HTERT RPE-1 (cell line): ENCODE data around the gene MYCN.
"Not testable (repeated sequence)": the region's sequence is repeated elsewhere in the genome, so short reads cannot be mapped to it uniquely, and the experiment has no call there.

Experiments used
- in situ Hi-C: fragments of 300-500 bp; cut with MboI; formaldehyde crosslinking; loops from 4 replicates; pipeline ENCODE4 v1.14.3; 2020; ENCODE audit warnings: low sequenced_read_pairs

Gene MYCN

DNA sequence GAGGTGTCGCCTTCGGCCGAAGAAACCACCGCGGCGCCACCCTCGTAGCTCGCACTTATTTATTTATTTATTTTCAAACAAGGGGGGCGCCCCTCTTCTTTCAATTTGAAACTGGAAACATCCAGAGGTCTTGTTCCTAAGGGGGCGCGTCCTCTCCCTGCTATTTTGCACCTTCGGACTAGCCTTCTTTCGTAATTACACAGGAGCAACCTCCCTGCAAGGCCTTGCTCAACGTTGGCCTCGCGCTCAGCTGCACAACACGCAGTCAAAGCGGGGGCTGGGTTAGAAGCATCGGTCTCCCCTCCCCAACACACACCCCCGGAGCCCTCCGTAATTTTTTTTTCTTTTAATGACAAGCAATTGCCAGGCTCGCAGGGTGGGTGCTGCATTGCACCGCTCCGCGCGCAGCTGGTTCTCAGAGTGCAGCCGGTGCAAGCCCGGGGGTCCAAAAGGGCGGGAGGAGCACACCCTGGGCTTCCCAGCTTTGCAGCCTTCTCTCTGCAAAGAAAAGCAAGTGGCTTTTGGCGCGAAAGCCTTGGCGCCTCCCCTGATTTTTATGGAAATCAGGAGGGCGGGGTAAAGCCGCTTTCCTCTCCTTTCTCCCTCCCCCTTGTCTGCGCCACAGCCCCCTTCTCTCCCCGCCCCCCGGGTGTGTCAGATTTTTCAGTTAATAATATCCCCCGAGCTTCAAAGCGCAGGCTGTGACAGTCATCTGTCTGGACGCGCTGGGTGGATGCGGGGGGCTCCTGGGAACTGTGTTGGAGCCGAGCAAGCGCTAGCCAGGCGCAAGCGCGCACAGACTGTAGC is at the start of gene MYCN:
Gene MYCN (plus strand): TSS at position 697 of the 807 bp plus-strand sequence. CDS start 1,515 bp downstream, outside the sequence.
- in situ Hi-C loops = no loop called here

DNA sequence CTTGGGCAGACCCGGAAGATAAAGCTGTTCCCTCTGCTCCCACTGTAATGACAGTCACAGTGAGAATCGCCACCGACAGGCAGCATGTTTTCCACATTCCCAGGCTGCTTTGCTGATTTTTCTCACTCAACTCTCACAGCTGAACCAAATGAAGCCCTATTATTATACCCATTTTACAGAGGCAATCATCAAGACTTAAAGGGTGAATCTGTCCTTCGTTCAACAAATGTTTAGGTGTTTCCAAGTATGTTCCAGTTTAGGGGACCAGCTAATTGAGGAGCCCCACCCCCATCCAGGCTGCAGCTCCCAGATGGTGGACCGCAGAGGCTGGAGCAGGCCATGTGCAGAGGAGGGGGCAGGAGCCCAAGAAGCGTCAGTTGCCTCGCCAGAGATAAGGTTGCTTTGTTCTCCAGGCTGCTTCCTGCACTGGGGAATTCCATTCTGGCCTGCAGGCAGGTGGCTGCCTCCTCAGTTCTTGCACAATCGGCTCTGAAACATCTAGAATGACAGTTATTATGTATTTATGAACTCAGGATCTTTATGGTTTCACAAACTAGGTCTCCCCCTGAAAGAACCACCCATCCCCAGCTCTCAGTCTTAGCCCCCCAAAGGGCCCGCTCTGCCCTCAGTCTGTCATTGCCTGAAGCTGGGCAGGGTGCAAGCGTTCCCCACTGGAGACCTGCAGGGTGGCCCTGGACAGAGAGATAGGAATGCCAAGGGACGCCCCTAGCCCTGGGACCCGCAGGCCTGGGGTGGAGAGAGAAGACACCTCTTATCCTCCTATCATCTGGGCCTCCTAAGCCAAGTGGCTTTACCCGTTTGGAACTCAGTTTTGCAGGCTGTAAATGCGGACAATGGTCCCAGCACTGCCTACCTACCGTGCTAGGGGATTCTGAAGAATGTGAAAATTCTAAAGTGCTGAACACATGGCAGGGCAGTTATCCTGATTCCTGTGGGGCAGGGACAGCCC is 49.1 kb upstream of the MYCN start:
- in situ Hi-C loops = no loop called here

DNA sequence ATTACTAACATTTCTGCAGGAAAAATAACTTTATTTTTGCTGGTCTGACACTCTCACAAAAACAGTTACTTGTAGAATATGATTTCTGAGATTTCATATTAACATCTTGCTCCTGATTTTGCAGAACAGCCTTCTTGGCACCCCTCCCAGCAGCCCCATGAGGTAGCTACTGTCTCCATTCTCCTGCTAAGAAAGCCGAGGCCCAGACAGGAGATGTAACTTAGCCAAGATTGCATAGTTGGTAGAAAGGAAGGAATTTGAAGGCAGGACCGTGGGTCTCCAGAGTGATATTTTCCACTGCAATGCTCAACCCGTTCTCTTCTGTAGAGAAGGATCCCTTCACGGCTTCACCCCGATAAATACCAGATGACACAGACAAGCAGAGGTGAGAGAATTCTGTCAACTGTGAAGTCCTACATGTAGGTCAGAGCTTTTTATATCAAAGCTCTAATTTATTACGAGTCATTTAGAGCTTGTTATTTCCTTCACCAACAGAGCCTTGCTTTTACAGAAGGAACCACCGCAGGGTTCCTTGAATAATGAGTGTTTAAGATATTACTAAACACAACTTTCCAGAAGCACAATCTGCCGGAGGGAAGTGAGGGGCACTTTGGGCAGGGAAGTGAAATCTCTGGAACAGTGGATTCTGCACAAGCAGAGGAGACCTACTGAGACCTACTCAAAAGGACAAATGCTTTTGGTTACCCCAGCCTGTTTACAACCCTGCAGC is 48.0 kb upstream of the MYCN start:
- in situ Hi-C loops = no loop called here

DNA sequence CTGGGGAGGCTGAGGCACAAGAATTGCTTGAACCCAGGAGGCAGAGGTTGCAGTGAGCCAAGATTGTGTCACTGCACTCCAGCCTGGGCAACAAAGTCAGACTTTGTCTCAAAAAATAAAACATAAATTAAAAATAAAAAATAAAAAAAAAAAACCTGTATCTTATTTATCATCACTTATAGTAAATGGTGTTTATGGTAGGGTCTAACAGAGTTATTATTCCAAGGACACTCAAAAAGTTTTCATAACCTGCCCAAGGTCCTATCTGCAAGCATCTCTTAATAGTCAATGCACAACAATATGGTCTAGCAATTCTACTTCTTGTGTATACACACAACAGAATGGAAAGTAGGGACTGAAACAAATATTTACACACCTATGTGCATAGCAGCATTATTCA is 47.3 kb upstream of the MYCN start:
- in situ Hi-C loops = no loop called here

DNA sequence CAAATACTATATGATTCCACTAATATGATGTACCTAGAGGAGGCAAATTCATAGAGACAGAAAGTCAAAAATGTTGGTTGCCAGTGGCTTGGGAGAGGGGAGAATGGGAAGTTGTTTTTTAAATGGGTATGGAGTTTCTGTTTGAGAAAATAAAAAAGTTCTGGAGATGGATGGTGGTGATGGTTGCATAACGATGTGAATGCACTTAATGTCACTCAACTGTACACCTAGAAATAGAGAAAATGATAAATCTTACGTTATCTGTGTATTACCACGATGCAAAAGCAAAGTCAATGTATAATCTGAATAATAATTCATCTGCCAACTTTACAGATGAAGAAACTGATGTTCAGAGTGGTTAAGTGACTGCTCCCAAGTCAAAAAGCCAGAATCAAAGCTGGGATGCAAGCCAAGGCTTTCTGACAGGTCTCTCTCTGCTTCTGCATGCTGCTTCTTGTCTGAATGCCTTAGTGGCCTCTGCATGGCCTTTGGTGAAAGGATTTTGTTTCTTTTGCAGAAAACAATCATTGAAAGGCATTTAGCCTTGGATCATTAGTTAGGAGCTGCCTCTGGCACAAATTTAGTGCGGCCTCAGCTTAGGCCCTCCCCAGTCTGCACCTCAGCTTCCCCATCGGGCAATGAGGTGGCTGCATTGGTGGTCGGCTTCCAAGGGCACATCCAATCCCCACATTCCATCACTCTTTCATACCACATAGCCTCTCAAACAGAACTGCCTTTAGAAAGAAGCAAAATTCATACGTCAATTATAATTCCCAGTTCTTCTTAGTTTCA is 46.5 kb upstream of the MYCN start:
- in situ Hi-C loops = no loop called here

- in situ Hi-C loops = no loop called here
Observed at GRCh38 chr2:15894481-15895144, 45.7 kb upstream of the MYCN start.

DNA sequence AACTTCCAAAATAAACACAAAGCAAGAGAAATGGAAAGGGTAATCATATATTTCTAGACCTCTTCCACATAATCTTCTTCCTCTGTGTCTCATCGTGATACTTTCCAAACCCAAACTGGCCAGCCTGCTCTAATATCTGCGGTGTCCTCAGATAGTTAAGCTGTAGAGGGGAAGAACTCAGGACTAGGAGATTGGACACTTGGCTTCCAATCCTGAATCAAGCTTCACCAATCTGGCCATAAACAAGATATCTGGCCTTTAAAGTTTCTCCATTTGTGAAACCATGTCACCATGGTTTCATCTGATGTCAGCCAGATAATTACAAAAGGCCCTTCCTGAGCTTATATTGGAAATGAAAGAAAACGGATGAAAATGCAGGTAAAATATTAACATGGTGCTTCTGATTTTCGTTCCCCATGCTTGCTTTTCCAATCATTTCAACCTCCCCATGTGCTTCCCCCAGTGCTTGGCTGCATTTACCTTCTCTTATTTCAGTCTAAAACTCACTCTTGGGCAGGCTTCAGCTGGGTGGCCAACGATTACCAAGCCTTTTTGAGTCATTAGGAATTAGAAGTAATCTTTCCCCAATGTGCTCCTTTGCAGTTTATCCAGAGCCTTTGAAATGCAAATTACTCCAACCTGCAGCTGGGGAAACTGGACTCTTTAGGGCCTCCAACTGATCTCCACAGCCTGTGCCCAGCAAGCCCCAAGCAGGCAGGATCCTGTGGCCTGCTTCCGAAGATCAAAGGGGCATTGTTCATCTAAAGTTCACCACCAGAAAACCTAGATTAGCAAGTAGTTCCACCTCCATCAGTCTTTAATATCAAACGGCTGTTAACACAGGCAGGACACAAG is 44.5 kb upstream of the MYCN start:
- in situ Hi-C loops = no loop called here

GRCh38 chr2:15896859-15897258 is 43.5 kb upstream of the MYCN start:
- in situ Hi-C loops = no loop called here

DNA sequence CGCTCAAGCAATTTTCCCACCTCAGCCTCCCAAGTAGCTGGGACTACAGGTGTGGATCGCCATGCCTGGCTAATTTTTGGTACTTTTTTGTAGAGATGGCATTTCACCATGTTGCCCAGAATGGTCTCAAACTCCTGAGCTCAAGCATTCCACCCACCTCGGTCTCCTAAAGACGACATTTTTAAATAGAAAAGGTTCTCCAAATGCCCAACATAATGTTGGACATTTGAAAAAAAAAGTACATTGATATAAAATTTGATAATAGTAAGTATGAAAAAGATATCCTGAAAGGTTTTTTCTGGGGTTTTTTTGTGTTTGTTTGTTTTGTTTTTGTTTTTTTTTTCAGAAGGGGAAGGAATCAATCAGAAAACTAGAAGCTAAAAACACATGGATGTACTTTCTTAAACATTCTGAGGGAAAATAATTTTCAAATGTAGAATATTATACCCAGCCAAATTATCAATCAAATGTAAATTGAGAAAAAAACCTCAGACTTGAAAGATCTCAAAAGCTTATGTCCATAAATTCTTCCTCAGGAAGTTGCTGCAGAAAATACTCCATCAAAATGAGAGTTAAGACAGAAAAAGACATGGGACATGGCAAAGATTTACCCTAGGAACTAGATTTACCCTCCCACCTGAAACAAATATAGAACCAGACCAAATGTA is 42.8 kb upstream of the MYCN start:
- in situ Hi-C loops = no loop called here

DNA sequence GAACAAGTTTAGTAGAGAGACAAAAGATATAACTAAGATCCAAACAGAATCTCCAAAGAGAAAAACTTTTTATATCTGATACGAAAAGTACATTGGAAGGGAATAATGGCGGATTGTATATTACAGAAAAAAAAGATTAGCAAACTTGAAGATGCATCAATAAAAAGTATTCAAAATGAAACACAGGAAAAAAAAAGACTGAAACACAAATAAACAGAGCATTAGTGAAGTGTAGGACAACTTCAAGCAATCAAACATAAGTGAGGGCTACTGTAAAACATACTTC is 41.1 kb upstream of the MYCN start:
- in situ Hi-C loops = no loop called here

DNA sequence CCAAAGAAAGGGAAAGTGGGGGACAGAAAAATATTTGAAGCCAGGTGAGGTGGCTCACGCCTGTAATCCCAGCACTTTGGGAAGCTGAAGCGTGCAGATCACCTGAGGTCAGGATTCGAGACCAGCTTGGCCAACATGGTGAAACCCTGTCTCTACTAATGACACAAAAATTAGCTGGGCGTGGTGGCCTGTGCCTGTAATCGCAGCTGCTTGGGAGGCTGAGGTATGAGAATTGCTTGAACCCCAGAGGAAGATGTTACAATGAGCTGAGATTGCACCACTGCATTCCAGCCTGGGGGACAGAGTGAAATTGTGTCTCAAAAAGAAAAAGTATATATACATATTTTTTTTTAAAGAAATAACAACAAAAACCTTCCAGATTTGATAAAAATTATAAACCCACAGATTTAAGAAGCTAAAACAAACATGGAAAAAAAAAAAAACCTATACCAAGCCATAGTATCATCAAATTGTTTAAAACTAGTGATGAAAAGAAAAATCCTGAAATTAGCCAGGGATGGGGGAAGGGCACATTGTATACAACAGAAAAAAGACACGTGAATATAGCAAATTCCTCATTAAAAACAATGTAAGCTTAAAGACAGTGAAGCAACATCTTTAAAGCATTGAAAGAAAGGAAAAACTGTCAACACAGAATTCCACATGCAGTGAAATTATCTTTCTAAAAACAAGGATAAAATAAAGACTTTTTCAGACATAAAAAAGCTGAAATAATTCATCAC is 40.4 kb upstream of the MYCN start:
- in situ Hi-C loops = no loop called here

- in situ Hi-C loops = no loop called here
Observed at GRCh38 chr2:15901095-15901807, 39.1 kb upstream of the MYCN start.

GRCh38 chr2:15901808-15902130 is 38.6 kb upstream of the MYCN start:
- in situ Hi-C loops = no loop called here

- in situ Hi-C loops = not testable (repeated sequence)
Observed at GRCh38 chr2:15903910-15904309, 36.4 kb upstream of the MYCN start.

DNA sequence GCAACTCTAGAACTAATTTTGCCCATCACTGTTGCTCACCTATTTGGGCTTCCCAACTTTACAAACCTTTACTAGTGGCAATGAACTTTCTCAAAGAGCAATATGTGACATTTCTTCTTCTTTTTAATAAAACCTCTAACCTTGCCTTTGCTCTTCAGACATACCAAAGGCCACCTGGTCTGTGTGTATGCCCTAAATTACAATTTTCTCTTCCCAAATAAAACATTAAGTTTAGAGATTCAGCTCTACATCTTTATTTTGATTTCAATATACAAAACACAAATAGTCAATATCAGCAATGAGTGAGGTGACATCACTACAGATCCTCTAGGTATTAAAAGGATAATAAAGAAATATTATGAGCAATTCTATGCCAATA is 35.1 kb upstream of the MYCN start:
- in situ Hi-C loops = no loop called here

GRCh38 chr2:15905986-15906491 is 34.3 kb upstream of the MYCN start:
- in situ Hi-C loops = no loop called here

DNA sequence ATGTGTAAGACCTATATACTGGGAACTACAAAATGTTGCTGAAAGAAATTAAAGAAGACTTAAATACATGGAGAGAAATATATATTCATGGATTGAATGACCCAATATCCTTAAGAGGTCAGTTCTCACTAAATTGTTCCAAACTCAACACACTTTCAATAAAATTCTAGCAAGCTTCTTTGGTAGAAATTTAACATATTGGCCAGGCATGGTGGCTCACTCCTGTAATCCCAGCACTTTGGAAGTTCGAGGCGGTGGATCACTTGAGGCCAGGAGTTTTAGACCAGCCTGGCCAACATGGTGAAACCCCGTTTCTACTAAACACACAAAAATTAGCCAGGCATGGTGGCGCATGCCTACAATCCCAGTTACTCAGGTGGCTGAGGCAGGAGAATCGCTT is 33.6 kb upstream of the MYCN start:
- in situ Hi-C loops = no loop called here
